Suprapubic skin (tissue), 4 donors: ENCODE measurements around the gene RPS6KA2. TPM values are rescaled to one million over a fixed set of nuclear protein-coding genes. Genes with fewer than 3 reads are reported as not detected.

Experiments
- DNase-seq, 2 donors: peaks; one replicate each; pipeline ENCODE4 v3.0.0-alpha.2; 2019; ENCODE audit warnings: low spot score in 2 of 2
- H3K27ac ChIP-seq: fragments of 200-600 bp; sonication (generic); one replicate; pipeline ENCODE4 v1.5.1; 2019
- H3K27me3 ChIP-seq: fragments of 200-600 bp; sonication (generic); one replicate; pipeline ENCODE4 v1.5.1; 2019
- H3K36me3 ChIP-seq: fragments of 200-600 bp; sonication (generic); one replicate; pipeline ENCODE4 v1.5.1; 2019
- H3K4me1 ChIP-seq: fragments of 200-600 bp; sonication (generic); one replicate; pipeline ENCODE4 v1.5.1; 2019
- H3K4me3 ChIP-seq: fragments of 200-600 bp; sonication (generic); one replicate; pipeline ENCODE4 v1.5.1; 2019; ENCODE audit warnings: mild to moderate bottlenecking
- H3K9me3 ChIP-seq: fragments of 200-600 bp; sonication (generic); one replicate; pipeline ENCODE4 v1.5.1; 2019
- EP300 ChIP-seq: sonication (generic); formaldehyde crosslinking; IDR thresholded peaks from one replicate; pipeline ENCODE4 v1.6.1; 2017; ENCODE audit warnings: antibody characterized with exemption
- POLR2A ChIP-seq, 2 donors: fragments of 450-650 bp; IDR thresholded peaks; one replicate each; pipeline ENCODE4 v1.6.1; 2017; ENCODE audit warnings: antibody characterized with exemption in 2 of 2, mild to moderate bottlenecking in 2 of 2, moderate library complexity in 2 of 2
- POLR2AphosphoS5 ChIP-seq, 3 donors: sonication (generic); formaldehyde crosslinking; IDR thresholded peaks; one replicate each; pipeline ENCODE4 v1.6.1; 2017; ENCODE audit warnings: antibody characterized with exemption in 3 of 3
- WGBS: methylation state at CpG from one replicate; pipeline ENCODE4 v1.1.5; 2018; 5-methylcytosine and 5-hydroxymethylcytosine counted together
- total RNA-seq, 4 donors: library from RNA; depleted of rRNA; stranded (reverse); fragments of >200 nt; gene quantifications; one replicate each; pipeline ENCODE4 v1.1.0, GENCODE V29; 2016
- TF ChIP-seq, protein P1 (sequence below), 2 donors: fragments of 200-600 bp in 1 of 2; fragments of 450-650 bp in 1 of 2; sonication (generic) in 1 of 2; IDR thresholded peaks; one replicate each; pipeline ENCODE4 v1.5.1; 2016 to 2019; ENCODE audit warnings: antibody characterized with exemption in 2 of 2, mild to moderate bottlenecking in 1 of 2, moderate library complexity in 1 of 2

RPS6KA2 gene
- total RNA-seq, 4 donors from 2014 or later, result 24.2 to 38.5 (median 32.3) TPM

DNA sequence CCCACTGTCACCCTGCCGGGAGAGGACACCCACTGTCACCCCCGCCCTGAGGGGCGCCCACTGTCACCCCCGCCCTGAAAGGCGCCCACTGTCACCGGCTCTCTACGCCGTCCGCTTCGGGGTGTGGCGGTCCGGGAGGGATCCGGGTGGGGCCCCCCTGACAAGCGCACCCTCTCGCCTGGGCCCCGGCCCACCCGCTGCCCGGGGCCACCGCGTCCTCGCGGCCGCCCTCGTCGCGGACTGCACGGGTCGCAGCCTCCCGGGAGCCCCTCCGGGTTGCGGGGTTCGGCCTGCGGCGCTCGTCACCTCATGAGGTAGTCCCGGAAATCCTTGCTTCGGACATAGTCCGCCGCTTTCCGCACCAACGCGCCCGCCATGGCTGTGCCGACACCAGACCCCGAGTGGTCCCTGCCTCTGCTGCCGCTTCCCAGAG lies 244.5 kb downstream of the RPS6KA2 start:
- Histone ChIP-seq H3K27ac (peak overlapping the region; percentile 95), H3K4me1 (peaks cover 18% of the 10 kb centered on the region), H3K9me3 (no peaks in the 10 kb centered on the region), H3K36me3 (no peaks in the 10 kb centered on the region), H3K27me3 (no peaks in the 10 kb centered on the region), H3K4me3 (peak overlapping the region; percentile 75)
- TF ChIP-seq, protein P1, sequence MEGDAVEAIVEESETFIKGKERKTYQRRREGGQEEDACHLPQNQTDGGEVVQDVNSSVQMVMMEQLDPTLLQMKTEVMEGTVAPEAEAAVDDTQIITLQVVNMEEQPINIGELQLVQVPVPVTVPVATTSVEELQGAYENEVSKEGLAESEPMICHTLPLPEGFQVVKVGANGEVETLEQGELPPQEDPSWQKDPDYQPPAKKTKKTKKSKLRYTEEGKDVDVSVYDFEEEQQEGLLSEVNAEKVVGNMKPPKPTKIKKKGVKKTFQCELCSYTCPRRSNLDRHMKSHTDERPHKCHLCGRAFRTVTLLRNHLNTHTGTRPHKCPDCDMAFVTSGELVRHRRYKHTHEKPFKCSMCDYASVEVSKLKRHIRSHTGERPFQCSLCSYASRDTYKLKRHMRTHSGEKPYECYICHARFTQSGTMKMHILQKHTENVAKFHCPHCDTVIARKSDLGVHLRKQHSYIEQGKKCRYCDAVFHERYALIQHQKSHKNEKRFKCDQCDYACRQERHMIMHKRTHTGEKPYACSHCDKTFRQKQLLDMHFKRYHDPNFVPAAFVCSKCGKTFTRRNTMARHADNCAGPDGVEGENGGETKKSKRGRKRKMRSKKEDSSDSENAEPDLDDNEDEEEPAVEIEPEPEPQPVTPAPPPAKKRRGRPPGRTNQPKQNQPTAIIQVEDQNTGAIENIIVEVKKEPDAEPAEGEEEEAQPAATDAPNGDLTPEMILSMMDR (IDR thresholded peaks at IDR 0.05), result no peak
- peak in 1 of 2 donors; percentile 24 for TF ChIP-seq POLR2A (IDR thresholded peaks at IDR 0.05)
- under 1% methylated on average over 23 of the region's 46 CpGs for WGBS
- no peak for DNase-seq

DNA sequence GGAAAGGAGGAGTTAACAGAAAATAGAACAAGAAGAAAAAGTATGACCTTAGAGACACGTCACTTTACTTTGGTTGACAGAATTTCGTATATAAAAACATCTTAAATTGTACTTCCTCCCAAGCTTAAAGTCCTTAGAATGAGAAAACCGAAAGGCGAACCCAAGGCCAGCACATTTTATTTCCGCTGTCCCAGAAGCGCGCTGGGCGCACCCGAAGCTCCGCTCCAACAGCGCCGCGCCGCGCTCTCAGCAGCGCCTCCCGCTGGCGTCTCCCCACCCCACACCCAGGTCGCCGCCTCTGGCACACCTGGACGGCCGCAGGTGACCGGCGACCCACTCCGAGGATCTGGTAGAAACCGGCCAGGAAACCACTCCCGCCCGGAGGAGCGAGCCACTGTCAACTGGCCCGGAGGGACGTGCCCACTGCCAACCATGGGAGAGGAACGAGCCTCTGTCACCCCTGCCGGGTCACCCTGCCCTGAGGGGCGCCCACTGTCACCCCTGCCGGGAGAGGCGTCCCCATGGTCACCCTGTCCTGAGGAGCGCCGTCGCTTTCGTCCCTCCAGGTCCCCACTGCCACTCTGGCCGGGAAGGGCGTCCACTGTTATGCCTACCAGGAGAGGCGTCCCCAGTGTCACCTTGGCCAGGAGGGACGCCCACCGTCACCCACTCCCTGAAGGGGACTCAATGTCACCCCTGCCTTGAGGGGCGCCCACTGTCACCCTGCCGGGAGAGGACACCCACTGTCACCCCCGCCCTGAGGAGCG lies 245.1 kb downstream of the RPS6KA2 start:
- peak overlapping the region; percentile 75 for H3K4me3 ChIP-seq
- peak in 1 of 2 donors; percentile 76 for DNase-seq
- no peaks in the 10 kb centered on the region for H3K9me3 ChIP-seq
- under 1% methylated on average over 30 of the region's 49 CpGs for WGBS
- no peaks in the 10 kb centered on the region for H3K36me3 ChIP-seq
- no peaks in the 10 kb centered on the region for H3K27me3 ChIP-seq
- H3K27ac ChIP-seq, result peak overlapping the region; percentile 95
- H3K4me1 ChIP-seq, result peaks cover 18% of the 10 kb centered on the region
- no peak for TF ChIP-seq POLR2A (IDR thresholded peaks at IDR 0.05)
- TF ChIP-seq POLR2AphosphoS5 (IDR thresholded peaks at IDR 0.05), result no peak
- TF ChIP-seq, protein P1 (IDR thresholded peaks at IDR 0.05), result peak; percentile 43 to 76
- no peak for TF ChIP-seq EP300

DNA sequence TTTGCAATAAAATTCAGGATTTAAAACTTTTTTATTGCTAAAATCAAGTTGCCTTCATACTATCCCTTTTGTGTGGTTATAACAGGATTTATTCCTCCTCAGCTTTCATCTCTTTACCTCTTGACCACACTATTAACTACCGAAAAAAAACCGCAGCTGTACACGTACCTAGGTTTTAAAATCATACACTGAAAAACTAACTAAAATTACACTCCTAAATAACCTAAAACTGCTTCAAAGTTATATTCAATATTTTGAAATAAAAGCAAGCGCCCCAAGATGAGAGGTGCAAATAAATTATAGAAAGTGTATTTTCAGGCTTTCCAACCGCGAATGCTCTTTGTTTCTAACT lies 245.7 kb downstream of the RPS6KA2 start:
- TF ChIP-seq POLR2AphosphoS5 (IDR thresholded peaks at IDR 0.05) (no peak), EP300 (no peak), POLR2A (IDR thresholded peaks at IDR 0.05) (no peak)
- TF ChIP-seq, protein P1 (IDR thresholded peaks at IDR 0.05), result no peak
- 39% methylated on average over 6 of the region's 6 CpGs for WGBS
- no peak for DNase-seq
- Histone ChIP-seq H3K36me3 (no peaks in the 10 kb centered on the region), H3K27me3 (no peaks in the 10 kb centered on the region), H3K4me3 (peak overlapping the region; percentile 75), H3K27ac (peak overlapping the region; percentile 95), H3K9me3 (no peaks in the 10 kb centered on the region), H3K4me1 (peaks cover 18% of the 10 kb centered on the region)

DNA sequence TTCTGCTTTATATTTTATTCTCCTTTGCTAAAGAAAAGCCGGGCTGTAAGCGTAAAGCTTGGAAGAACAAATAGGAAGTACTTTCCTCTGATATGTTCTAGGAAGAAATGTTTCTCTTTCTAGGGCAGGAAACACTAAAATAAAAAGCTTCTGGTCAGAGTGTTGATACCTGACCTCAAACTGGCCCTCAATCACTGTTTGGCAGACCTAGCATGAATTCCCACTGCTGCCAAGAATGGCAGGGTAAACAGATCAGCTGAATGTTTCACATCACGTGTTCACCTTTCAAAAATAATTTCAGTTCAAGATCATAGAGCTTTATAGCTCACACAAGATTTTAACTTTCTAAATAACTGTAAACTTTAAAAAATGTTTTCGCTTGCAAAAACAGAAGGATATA lies 247.3 kb downstream of the RPS6KA2 start:
- TF ChIP-seq, protein P1 (IDR thresholded peaks at IDR 0.05), result no peak
- no peak for TF ChIP-seq EP300
- no peak for TF ChIP-seq POLR2A (IDR thresholded peaks at IDR 0.05)
- TF ChIP-seq POLR2AphosphoS5 (IDR thresholded peaks at IDR 0.05), result no peak
- Histone ChIP-seq H3K4me1 (peaks cover 18% of the 10 kb centered on the region), H3K27ac (no peak overlapping the region), H3K27me3 (no peaks in the 10 kb centered on the region), H3K9me3 (no peaks in the 10 kb centered on the region), H3K36me3 (no peaks in the 10 kb centered on the region), H3K4me3 (no peak overlapping the region)
- 87% methylated on average over 4 of the region's 4 CpGs for whole genome bisulfite sequencing
- no peak for DNase-seq

DNA sequence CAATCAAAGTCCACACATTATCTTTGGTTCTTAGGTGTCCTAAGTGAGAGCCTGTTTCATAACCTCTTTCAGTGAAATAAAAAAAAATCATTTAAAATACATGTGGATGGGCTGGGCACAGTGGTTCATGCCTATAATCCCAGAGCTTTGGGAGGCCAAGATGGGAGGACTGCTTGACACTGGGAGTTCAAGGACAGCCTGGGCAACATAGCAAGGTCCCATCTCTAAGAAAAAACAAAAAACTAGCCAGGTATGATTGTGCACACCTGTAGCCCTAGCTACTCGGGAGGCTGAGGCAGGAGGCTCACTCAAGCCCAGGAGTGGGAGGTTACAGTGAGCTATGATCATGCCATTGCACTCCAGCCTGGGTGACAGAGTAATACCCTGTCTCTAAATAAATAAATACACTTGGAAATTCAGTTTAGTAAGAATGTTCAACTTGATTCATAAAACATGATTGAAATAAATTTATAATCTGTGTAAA lies 247.9 kb downstream of the RPS6KA2 start:
- no peak for TF ChIP-seq POLR2AphosphoS5 (IDR thresholded peaks at IDR 0.05)
- TF ChIP-seq, protein P1 (IDR thresholded peaks at IDR 0.05), result no peak
- no peak for TF ChIP-seq POLR2A (IDR thresholded peaks at IDR 0.05)
- no peak for TF ChIP-seq EP300
- H3K27me3 ChIP-seq, result no peaks in the 10 kb centered on the region
- H3K36me3 ChIP-seq, result no peaks in the 10 kb centered on the region
- no peaks in the 10 kb centered on the region for H3K9me3 ChIP-seq
- peaks cover 16% of the 10 kb centered on the region for H3K4me1 ChIP-seq
- no peak overlapping the region for H3K27ac ChIP-seq
- no peak overlapping the region for H3K4me3 ChIP-seq
- 95% methylated on average over 1 of the region's 1 CpG for WGBS
- DNase-seq, result no peak
